C4-2B (cell line): Measurements from ENCODE around the gene PIK3CG.

Source experiments
- ZFX ChIP-seq: fragments of 450-650 bp; IDR thresholded peaks from 2 replicates; pipeline ENCODE4 v1.6.1; 2017
- TF ChIP-seq, protein P1 (sequence below): fragments of 450-650 bp; conservative IDR thresholded peaks from 2 replicates; pipeline ENCODE4 v1.5.1; 2017; ENCODE audit warnings: mild to moderate bottlenecking

GRCh38 chr7:106874076-106874475 is 9.0 kb downstream of the PIK3CG start:
- TF ChIP-seq, protein P1, sequence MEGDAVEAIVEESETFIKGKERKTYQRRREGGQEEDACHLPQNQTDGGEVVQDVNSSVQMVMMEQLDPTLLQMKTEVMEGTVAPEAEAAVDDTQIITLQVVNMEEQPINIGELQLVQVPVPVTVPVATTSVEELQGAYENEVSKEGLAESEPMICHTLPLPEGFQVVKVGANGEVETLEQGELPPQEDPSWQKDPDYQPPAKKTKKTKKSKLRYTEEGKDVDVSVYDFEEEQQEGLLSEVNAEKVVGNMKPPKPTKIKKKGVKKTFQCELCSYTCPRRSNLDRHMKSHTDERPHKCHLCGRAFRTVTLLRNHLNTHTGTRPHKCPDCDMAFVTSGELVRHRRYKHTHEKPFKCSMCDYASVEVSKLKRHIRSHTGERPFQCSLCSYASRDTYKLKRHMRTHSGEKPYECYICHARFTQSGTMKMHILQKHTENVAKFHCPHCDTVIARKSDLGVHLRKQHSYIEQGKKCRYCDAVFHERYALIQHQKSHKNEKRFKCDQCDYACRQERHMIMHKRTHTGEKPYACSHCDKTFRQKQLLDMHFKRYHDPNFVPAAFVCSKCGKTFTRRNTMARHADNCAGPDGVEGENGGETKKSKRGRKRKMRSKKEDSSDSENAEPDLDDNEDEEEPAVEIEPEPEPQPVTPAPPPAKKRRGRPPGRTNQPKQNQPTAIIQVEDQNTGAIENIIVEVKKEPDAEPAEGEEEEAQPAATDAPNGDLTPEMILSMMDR, result no peak
- TF ChIP-seq ZFX, result no peak
